HEK293T (cell line): ENCODE data around the gene MYF6.

ENCODE experiments used
- ARNT ChIP-seq: fragments of 450-650 bp; IDR thresholded peaks from 2 replicates; pipeline ENCODE4 v1.6.1; 2017; ENCODE audit warnings: mild to moderate bottlenecking
- FOXK2 ChIP-seq: fragments of 450-650 bp; IDR thresholded peaks from 2 replicates; pipeline ENCODE4 v1.6.1; 2016; ENCODE audit warnings: mild to moderate bottlenecking
- L3MBTL2 ChIP-seq: fragments of 450-650 bp; conservative IDR thresholded peaks from 2 replicates; pipeline ENCODE4 v1.6.1; 2016; ENCODE audit warnings: mild to moderate bottlenecking
- TARDBP ChIP-seq: fragments of 450-650 bp; IDR thresholded peaks from 2 replicates; pipeline ENCODE4 v1.6.1; 2016

- TF ChIP-seq L3MBTL2 (no peak), FOXK2 (no peak), ARNT (no peak), TARDBP (no peak)
Observed at GRCh38 chr12:80679346-80680131, 27.9 kb upstream of the MYF6 start.
